ENCODE results near the gene KRT222.

Gene KRT222

DNA sequence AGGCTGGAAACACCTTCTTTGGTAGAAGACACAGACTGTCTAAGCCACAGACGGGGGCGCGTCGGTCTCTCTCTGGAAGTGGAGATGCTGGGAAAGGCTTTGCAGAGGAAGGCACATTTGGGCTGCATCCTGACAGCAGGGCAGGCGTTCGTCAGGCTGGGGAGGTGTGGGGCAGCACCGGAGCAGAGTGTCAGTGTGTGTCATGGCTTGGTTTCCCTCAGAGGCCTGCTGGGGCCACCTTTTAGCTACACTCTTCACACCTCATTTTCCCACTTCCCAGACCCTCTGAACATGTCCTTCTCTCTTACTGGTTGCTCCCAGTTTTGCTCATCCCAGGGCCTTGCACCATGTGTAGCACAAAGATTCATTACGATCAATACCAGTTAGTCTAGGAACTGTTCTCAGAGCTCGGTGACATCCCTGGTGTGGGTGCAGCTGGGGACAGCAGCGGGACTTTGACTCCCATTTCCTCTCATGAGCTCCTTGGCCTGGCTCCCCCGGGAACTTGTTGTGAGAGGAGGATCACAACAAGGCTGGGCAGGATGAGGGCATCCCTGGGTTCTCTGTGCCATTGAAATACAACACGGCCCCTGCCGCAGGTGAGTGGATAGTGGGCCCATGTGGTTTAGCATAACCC lies 50.4 kb downstream of the KRT222 start:
- no peak for DNase-seq

DNA sequence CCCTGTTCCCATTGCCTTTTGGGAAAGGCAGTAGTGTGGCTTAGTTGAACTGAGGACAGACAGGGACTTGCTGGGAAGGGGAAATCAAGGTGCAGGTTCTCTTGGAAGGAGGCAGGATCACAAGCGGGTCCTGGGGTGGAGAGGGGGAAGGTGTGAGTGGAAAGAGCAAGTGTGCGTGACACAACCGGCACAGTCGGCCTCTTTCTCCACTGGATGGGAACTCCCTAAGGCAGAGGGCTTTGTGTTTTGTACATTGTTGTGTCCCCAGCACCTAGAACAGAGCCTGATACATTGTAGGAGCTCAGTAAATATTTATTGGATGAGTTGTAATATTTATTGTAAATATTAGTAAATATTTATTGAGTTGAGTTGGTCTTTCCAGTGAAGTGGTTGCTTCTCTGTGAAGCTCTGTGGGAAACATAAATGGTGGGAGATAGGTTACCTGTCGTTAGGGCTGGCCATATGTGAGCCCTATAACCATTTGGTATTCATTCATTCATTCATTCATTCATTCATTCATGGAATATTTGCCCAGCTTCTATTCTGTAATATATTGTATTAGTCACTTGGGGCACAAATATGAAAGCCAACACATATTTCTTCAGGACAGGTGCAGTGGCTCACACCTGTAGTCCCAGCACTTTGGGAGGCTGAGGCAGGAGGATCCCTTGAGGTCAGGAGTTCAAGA lies 51.4 kb downstream of the KRT222 start:
- no peak for DNase-seq

DNA sequence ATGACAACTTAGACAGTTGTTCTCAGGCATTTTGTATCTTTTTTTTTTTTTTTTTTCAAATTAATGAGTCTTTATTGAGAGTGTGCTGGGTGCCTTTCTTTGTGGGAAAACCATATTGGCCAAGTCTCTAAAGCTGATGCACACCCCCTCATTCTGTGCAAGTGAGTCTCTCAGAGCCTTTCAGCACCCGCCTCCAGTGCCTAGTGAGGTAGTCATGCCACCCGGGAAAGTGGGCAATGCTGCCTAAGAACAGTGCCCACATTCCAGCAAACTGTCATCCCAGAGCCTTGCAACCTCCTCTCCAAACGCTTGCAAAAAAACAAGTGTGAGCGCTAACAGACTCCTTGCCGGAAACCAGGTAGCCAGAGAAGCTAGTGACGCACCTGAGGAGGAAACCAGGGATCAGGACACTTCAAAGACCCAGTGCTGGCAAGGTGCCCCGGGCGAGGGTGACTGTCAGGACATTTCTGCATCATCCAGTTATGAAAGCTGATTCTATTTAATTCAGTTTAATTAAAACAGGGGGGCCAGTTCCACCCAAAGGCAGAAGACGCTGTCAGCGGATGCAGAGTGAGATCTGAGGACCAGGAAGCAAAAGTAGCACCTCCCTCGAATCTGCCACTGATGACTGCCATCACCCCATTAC lies 52.3 kb downstream of the KRT222 start:
- DNase-seq, result no peak

DNA sequence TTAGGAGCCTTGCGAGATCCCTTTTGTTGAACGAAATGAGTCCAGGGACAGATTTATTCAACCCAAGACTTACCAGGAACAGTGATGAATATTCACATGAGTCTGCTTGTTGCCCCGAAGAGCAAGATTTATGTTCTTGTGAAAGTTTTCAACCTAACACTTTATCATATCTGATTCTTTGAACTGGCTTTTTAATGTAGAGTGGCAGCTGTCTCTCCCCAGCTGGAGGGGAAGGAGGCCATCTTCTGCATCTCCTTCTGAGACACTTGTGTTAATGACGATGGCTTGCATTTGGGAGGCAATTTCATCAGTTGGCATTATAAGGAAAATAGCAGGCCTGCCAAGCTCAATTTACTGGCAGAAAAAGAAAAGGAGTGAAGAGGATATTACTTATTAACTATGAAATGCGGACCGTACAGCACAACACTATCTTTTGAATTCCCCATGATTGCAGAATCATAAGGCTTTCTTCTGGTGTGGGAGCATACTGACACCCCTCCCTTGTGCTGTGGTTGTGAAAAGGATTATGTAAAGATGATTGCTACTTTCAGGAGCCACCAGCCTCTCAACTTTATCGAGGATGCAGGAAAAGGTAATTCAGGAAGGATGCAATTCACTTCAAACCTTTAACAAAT lies 53.0 kb downstream of the KRT222 start:
- DNase-seq, result no peak

DNA sequence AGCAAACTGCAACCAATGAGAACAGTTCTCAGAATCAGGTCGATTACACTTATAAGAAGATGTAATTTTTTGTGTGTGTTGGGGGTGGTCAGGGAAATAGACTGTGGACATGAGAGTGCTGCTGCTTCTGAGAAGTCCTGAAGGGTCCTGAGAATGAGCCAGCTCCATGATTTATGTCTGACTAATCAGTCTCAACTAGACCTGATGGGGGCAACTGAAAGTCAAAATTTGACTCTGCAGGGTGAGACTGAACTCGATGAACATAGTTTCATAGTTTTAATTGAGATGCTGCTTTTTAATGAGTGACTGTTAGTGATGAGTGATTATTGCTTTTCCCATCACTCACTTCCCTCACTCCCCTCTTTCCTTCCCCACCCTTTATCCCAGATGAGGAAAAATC lies 54.6 kb downstream of the KRT222 start:
- no peak for DNase-seq

DNA sequence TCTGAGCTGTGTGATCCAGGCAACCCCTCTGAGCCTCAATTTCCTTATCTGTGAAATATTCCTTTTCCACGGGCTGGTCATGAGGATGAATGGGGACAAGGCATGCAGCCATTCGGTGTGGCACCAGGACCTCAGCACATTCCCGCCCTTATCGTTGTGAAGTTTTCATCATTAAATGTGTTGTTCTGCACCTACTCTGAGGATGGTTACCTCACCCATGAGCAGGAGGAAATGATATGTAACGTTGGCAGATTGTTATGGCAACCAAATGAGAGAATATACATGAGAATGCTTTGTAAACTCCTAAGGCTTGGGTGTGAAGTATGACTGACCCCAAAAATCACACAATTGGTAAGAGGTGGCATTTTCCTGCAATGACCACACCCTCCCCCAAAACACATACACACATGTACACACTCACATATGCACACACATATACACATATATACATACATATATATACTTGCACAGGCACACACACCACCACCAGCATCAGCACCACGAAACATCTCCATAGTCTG lies 56.9 kb downstream of the KRT222 start:
- DNase-seq, result no peak

DNA sequence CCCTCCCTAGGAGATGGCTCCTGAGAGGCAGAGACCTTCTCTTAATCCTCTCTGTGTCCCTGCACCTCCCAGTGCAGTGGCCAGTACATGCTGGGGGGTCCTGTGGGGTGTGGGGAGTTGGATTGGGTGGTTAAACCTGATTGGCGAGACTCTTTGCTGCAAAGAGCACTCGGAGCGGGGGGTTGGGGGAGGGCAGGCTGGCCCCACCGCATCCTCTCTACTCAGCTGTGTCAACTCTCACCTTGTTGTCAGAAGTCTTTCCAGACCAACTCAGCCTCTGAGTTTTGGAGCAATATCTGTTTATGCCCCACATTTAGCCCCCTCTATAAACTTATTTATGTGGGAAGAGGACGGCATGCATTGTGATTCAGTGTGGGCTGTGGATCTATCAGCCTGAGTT lies 57.3 kb downstream of the KRT222 start:
- no peak for DNase-seq

DNA sequence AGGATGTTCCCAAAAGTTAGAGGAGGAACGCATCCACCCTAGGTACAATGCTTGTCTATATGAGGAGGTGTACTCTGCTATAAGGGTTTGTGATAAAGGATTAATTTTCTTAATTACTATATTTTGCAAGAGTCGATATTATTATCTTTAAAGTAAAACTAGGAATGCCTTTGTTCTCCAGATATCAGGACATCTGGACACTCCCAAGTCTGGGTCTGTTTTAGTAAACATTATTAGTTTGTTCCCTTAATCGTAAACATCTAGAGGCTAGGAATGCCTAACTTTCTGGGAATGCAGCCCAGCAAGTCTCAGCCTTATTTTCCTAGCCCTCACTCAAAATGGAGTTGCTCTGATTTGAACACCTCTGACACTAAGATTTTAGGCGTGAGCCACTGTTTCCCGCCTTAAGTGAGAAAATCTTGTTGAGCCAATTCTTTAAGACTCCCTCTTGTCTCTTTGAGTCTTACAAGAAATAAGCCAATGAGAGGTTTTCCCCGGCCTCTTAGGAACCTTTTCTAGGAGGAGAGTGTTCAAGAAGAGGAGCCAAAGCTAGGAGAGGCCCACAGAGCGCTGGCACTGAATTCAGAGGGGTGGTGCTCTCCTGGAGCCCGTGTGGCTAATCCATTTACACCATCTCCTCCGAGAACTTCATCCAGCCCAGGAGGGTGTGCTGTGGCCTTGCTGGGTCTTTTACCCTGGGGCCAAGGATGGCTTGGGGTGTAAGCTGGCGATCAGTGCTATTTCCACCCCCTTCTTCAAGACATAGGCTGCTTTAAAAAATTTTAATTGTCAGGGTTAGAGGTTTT lies 58.2 kb downstream of the KRT222 start:
- DNase-seq, result no peak

DNA sequence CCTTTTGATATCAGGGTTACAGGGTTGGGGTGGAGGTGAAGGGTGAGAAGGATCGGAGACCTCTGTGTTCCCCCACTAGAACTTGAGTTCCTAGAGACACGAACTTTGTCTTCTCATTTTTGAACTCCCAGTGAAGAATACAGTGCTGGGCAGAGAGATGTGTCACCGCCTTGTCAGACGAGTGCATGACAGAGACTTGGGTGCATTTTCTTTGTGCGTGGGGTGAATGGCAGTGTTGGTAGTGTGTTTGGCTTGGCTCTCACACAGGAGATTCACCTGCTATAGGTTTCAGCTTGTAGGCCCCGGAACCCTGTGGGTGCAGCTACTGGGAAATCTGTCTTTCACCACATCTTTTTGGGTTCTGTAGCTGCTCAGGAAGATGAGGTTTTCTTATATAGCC lies 59.7 kb downstream of the KRT222 start:
- no peak for DNase-seq

Measured in DMS153 (cell line).